Body of pancreas (tissue), 4 donors: ENCODE results near the gene TBX1.

Experiments
- CTCF ChIP-seq, 7 experiments: fragments of 450-650 bp in 4 of 7; fragments of 200-600 bp in 3 of 7; sonication (generic) in 3 of 7; IDR thresholded peaks; one replicate each; pipeline ENCODE4 v1.5.1; 2016 to 2019; ENCODE audit warnings: antibody characterized with exemption in 7 of 7
- POLR2A ChIP-seq, 3 donors: fragments of 450-650 bp; IDR thresholded peaks; one replicate each; pipeline ENCODE4 v1.6.1; 2016; ENCODE audit warnings: antibody characterized with exemption in 3 of 3, mild to moderate bottlenecking in 2 of 3

- TF ChIP-seq CTCF (IDR thresholded peaks at IDR 0.05) (peak in 4 of 7 experiments; percentile 3 to 30 (median 21)), POLR2A (IDR thresholded peaks at IDR 0.05) (no peak)
These were observed 6.2 kb downstream of the TBX1 start for GRCh38 chr22:19766511-19767426.
